Activated CD4-positive, alpha-beta T cell treated with anti-CD3 and anti-CD28 coated beads for 48 hours (primary cell): ENCODE results near the gene POLA1.

ENCODE experiments used
- DNase-seq: peaks from one replicate; pipeline ENCODE4 v3.0.0-alpha.2; 2020

POLA1 gene

GRCh38 chrX:25034889-25035288, 341.2 kb downstream of the POLA1 start:
- no peak for DNase-seq

- DNase-seq = no peak
Measured at GRCh38 chrX:25039036-25039435, 345.3 kb downstream of the POLA1 start.

DNA sequence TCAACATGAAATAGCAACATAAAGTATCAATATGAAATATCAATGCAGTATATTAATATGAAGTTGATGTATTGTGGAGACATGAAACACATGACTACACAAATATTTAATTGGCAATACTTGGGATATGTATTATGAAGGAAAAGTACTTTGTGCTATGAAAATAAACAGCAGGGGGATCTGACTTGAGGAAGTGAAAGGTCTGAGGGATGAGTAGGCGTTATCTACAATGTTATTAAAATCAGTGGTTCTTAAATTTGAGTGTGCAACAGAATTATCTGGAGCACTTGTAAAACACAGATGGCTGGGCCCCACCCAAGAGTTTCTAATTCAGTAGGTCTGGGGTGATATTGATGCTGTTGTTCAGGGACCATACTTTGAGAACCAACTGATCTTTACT, 349.5 kb downstream of the POLA1 start:
- DNase-seq = no peak
